T follicular helper cell (primary cell): Measurements from ENCODE around the gene ATOH8.

Experiments
- DNase-seq: peaks from one replicate; pipeline ENCODE4 v3.0.0-alpha.2; 2020; ENCODE audit warnings: low read depth

ATOH8 gene

DNA sequence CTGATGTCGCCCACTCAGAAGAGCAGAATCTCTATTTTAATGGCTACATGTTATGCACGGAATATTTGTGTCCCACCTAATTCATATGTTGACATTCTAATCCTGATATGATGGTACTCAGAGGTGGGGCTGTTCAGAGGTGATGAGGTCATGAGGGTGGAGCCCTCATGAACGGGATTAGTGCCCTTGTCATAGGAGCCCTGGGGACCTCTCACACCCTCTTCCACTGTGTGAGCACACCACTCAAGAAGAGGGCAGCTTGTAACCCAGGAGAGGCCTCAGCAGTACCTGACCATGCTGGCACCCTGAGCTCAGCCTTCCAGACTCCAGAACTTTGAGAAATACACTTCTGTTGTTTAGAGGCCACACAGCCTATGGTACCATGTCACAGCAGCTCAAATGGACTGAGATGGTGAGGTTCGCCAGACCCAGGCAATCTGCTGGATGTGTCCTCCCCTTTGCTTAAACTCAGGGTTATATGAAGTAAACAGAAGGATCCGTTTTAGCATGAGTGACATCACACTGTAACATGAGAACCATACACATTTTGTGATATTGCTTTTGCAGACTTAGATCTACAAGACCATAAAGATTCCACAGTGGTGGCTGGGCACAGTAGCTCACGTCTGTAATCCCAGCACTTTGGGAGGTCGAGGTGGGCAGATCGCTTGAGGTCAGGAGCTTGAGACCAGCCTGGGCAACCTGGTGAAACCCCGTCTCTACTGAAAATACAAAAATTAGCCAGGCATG, 48.7 kb downstream of the ATOH8 start:
- no peak for DNase-seq

DNA sequence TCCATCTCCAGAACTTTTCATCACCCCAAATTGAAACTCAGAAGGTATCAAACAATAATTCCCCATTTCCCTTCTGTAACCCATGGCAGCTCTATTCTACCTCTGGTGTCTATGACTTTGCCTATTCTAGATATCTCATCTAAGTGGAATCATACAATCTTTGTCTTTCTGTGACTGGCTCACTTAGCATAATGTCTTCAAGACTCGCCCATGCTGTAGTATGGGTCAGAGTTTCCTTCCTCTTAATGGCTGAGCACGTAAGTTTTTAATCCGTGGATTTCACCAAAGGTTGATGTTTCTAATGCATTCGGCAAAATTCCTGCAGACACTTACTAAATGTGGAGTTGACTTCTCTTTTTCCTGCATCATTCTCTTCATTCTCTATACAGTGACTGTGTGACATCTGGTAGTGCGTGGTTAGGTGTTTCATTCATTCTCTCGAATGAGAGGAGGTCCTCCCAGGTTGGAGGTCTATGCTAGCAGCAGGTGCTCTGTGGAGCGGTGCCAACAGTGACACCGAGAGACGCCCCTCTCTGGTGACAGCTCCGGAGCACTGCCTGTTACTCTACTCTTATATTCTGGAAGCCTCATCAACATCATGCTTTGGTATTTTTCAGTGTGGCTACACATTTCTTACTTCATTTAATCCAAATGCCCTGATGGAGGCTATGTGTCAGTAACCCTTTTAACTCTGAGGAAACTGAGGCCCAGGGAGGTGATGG, 50.1 kb downstream of the ATOH8 start:
- DNase-seq: no peak

DNA sequence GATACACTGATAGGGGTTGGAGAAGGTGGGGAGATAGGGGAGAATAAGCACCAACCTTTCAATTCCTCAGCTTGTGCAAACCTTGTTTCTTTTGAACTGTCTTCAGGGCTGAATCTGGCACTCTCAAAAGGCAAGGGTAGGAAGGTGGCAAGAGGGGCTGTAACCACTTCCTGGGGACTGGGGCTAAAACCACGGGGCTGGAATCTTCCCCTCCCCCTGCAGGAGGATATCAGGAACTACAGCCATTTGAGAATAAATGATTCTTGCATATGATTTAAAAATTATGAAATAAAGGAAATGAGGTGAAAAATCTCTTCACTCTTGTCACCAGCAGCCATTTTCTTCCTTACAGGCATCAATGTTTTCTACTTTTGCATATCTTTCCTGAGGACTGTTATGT, 50.8 kb downstream of the ATOH8 start:
- no peak for DNase-seq

DNA sequence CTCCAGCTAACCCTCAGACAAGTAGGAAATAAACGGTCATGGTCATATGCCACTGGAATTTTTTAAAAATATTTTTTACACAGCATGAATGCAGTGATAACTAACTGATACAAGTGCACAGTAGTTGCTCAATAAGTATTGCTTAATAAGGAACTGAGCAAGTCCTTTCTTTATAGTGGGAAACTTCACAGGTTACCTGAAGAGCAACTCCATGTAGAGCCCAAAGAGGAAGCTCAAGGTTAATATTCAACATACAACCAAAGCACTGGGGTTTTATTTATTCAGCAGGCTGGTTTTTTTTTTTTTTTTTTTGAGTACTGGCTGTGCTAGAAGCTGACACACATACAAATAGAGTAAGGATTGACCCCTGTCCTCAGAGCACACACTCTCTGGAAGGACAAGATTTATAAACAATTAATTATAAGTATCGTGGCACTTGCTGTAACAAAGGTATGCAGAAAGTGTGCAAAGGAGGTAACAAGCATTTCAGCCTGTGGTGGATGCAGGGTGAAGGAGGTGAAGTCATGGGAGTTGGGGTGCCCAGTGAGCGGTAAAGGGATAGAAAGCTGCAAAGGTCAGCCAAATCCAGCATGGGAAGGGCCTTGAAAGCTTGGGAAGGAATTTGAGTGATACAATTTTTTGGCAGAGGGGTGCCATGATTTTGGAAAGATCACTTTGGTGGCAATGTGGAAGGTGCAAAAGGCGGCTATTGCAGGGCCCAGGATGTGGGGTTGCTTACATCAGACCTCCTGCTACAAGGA, 52.7 kb downstream of the ATOH8 start:
- no peak for DNase-seq

DNA sequence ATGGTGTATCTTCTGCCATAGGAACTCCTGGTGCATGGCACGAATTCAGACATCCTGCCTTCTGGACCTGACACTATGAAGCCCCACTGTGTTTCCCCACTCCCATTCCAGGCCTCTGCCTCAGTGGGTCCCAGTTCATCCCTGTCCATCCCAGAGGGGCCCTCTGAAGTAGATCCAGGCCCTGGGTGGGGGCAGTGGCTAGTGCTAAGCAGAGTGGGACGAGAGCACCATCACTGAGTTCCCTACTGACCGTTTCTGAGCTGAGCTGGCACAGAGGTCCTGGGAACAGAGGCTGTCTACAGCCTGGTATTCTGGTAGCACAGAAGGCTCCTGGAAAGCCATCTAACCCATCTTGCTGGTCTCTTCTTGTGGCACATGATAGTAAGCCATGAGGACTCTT, 54.0 kb downstream of the ATOH8 start:
- DNase-seq: no peak

DNA sequence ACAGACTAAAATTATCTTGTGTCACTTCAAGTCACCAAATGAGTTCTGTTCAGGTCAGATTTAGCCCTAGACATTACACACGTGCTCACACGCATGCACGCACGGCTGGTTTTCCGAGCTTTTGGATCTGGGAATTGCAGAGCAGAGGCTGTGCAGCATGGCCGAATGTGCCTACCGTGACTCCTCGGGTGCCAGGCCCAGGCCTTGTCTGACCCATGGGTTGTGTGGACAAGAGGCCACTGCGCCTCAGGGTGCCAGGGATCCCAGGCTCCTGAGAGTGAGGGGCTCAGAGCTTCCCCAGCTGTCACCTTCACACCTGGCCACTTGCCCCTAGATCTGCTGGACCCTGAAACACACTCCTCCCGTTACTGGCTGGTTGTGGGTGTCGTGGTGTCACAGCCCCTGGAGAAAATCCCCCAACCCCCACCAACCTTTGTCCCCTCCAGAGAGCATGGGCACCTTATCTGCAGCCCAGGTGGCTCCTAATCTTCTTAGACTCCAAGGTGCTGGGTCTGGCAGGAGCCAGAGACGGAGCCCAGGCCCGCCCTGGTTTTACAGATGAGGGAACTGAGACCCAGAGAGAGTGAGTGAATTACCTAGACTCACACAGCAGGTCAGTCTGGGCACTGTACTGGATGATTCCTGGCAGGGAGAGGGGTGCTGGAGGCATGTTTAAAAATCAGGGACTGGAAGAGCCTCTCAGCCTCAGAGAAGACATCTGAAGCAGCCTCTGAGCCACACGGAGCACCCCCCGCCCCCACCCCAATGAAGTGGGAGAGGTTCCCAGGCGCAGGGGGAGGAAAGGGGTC, 56.8 kb downstream of the ATOH8 start:
- no peak for DNase-seq

DNA sequence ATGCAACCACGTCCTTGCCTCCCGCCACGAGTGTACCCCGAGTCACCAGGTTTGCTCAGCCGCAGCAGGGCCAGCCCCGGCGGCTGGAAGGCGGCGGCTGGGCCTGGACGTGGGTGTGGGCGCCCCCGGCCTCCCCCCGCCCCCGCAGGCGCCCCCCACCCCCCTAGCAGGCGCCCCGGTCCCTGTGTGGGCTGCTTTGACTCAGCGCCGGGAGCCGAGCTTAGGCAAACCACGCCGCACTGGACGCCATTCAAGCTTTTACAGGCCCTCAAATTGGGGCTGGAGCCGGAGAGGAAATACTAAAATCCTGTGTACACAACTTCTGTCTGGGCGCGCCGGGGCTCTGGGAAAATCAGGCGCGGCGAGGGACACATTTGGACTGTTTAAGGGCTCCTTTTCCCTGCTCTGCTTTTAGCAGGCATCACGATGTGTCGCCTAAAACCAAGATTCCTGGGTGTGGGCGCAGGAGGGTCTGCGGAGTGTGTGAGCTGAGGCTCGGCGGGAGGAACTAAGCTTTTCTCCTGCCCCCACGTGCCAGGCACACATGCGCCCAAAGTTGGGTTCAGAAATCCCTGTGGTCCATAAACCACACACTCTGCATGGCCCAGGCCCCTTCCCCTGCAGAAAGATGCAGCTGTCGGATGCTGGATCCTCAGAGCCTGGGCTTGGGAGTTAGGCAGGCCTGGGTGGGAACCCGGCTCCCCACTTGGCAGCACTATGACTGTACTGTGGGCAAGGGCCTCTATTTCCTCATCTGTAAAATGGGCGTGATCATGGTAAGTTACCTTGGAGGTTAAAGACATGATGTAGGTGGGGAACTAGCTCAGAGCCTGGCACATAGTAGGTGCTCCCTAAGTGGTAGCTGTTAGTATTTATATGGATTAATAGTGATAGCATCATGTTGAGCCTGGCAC, 57.6 kb downstream of the ATOH8 start:
- no peak for DNase-seq

DNA sequence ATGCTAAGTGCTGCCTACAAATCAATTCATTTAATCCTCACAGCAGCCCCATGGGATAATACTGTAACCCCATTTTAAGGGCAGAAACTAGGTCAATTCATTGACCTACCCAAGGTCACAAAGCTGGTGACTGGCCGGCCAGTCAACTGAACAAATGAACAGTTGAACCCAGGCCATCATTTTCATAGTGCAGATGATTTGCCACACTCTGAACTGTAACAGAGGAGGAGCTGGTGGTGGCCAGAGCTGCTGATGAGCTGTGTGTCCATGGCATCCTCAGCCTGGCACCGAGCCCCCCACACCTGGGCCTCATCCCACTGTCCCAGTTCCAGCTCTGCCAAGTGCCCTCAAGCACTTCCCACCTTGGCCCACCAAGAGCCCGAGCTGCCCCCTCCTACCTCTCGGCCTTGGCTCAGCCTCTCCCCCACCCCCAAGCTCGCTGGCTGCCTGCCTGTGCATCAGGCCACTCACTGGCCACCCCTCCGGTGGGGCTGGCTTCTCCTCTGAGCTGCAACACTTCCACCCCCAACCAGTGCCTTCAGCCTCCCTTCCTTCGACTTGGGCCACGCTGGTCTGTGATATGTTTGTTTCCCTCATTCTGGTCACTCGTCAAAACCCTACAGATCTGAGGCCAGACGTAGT, 58.4 kb downstream of the ATOH8 start:
- no peak for DNase-seq

DNA sequence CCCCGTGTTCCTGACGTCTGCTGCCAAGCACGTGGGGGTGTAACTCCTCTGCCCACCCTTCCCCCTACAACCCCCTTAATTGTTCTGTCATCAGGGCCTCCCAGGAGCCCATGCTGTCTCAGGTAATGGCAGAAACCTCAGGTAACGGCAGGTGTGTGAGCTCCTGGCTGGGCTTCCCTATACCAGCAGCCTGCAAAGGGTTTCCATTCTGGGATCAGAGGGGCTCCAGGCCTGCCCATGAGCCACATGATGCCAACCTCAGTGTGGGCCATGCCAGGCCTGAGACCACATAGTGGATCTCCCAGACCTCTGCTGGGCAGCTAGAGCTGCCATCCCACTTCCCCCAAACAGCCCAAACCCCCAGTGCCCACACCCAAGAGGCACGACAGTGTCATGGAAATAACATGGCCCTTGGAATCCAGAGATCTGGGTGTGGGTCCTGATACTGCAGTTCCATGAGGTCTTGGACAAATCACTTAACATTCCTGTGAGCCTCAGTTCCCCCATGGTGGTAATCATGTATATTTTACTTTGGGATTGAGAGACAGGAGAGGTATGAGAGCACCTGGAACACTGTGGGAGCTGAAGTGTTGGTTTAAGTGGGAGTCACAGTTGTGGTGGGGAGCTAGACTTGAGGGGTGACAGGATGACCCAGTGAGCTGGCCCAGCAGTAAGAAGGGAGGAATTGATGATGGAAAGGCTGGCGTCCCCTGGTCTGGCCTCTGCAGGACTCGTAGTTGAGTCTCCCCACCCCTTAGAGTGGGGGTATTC, 59.6 kb downstream of the ATOH8 start:
- DNase-seq: no peak

DNA sequence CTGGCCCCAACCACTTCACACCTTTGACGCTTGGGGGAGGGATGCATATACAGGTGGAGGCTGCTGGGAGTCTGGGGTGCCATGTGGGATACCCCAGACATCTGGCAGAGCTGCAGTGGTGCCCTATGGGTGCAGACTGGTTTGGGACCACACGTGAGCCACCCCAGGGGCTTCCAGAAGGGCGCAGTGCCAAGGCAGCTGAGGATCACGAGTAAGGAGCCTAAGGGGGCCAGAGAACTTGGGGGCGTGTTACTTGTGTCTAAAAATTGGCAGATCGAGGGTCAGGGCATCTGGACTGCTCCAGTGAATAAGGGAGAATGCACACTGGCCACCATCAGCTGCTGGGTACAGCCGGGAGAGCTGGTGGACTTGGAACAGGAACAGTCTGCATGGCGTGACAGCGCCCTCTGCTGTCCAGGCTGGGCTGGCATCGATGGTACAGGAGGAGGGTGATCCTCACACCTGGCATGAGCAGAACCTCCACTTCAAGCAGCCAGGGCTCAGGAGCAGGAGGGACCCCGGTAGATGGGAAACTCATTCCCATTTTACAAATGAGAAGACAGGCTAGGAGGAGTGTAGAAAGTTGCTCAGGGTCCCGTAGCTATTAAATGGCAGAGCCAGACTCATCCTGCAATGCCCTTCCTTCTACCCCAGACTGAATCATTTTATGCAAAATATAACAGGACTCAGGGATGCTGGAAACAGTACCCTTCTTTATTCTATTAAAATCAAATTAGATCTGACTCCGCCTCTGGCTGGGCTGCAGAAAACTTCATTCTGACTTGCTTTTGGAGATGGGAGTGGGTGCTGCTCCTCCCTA, 60.4 kb downstream of the ATOH8 start:
- DNase-seq: peak; percentile 62

DNA sequence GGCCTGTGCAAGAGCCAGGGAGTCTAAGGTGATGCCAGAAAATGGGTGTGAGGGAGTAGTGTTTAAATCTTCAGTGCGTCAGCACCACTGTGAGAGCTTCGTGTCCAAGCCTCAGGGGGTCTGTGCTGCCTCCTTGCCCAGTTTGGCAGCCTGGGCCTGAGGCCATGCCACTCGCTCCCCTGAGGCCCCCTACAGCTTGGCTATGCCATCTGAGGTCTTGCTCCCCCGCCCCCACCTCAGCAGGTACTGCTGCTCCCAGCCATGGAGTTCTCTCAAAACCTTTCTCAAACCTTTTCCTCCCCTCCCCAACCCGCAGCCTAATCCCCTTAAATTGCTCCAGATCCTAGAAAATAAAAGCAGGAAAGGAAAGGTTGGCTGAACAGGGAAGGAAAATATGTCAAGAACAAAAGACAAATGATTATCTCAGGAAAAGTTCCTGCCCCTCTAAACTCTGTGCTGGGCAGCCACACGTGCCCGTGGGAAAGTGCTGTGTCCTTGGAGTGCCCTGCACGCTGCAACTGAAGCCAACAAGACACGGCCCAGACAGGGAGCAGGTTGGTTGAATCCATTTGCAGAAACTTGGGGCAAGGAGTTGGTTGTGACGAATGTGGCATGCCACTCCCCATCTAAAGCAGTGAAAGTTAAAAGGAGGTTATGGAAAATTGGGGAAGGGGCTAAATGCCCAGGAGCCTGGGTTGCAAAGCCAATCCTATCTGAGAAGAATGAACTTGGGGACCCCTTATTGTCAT, 61.2 kb downstream of the ATOH8 start:
- no peak for DNase-seq

DNA sequence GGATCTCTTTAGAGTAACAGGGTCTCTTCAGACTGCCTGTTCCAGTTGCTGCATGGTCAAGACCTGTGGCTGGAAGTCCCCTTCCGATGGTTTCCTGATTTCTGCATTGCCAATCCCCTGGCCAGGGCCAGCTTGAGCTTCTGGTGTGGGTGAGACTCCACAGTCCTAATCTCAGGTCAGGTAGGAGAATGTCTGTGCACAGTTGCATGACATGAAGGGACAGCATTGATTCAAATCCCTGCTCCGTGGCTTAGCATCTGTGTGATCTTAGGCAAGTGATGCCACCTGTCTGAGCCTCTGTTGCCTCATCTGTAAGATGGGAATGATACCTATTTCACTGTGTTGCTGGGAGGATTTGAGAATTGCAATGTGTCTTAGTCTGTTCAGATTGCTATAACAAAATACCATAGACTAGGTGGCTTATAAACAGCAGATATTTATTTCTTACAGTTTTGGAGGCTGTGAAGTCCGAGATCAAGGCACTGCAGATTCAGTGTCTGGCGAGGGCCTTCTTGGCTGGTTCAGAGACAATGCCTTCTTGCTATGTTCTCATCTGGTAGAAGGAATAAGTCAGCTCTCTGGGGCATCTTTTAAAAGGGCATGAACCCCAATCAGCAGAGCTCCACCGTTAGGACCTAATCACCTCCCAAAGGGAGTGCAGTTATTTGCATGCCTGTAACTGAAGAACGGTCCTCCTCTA, 66.2 kb downstream of the ATOH8 start:
- no peak for DNase-seq

DNA sequence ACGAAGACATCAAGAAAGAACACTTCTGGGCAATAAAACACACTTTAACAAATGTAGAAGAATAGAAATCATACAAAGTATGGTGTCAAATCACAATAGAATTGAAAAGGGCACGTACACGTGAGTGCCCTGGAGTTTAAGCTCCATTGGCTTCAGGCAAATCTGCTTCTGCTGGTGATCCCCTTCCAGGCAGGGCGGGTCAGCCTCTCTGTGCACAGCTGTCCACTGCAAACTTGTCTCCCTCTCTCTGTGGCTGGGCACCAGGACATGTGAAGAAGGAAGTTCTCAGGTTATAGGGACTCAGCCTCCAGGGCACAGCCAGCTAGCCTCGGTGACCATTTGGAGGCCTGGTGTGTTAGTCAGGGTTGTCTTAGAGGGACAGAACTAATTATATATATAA, 69.0 kb downstream of the ATOH8 start:
- no peak for DNase-seq

DNA sequence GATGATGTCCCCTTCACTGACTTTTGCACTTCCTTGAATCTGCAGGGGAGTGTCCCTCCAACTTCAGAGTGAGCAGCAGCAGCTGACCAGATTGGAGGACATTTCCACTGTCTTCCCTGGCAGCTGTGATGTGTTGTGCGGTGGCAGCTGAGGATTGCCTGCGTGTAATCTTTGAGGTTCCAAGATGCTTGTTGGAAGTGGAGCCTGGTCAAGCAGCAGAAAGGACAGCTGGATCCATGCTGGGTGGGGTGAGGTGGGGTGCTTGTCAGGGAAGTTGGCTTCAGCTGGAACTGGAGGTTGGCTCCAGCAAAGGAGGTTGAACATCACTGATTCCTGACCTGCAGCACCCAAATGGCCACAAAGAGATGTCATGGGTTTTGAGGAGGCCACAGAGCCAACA, 70.2 kb downstream of the ATOH8 start:
- DNase-seq: no peak

DNA sequence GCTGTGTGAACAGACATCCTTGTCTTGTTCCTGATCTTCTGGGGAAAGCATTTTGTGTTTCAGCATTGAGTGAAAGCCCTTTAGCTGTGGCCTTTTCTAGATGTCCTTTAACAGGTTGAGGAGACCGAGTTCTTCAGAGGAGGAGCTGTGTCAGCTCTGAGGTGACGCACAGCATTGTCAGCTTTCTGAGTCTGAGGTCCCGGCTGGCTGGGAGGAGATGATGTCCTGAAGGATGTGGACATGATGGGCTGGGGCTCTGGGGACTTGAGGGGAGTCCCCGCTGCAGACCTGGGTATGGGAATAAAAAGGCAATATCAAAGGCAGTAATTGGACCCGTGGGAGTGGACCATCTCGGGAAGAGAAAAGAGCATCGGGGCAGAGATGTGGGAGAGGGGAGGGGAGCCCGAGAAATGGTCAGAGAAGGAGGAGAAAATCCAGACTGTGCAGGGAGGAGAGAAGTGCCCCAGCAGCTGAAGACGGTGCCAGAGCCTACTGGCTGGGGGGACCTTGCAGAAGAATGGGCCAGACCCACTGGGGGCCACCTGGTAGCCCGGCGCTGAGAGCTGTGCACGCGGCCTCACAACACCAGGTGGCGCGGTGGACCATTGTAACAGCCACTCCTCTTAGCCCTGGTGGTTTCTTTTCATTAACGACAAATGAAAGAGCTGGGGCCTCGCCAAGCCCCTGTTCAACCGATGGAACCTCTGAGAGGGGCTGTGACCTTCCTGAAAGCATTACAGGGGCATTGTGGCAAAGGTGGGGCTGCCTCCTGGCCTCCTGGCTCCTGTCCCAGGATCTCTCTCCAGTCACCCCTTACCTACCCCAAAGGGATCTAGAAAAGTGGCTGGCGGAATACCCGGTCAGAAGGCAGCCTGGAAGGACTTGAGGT, 73.4 kb downstream of the ATOH8 start:
- peak; percentile 70 for DNase-seq

DNA sequence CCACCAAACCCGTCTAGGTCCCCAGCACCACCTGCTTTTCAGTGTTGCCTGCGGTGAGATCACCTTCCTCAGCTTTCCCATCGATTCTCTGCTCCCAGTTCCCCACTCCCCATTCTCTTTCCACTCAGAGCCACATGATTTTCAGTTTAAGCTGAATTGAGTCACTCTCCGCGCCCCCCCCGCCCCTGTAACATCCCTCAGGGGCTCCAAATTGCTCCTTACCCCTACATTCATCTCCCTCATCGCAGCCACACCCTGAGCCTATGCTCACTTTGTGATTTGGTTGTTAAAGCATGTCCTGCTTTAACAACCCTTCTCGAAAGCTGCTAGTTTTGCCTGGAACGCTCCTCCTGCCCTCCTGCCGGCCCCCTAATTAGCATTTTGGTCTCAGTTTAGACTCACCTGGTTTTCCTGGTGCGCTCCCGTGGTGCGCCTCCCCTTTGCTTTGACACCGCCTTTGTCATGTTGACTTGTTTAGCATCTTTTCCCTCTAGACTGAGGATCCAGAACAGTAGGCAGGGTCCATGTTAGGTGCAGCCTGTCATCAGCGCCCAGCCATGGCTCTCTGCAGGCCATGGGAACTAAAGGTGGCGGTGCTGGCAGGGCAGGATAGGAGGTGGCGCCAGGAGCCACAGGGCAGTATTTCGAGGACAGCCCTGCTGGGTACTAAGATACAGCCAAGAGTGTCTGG, 74.2 kb downstream of the ATOH8 start:
- no peak for DNase-seq
